ENCODE data around the gene MDGA2. TPM values are rescaled to one million over a fixed set of nuclear protein-coding genes. Genes with fewer than 3 reads are reported as not detected.

The MDGA2 gene
- total and polyA plus RNA-seq, 2 of the 8 experiments (the other 6 are each of a cell fraction or from before 2014, with no cell fraction given), result 0.11 to 0.69 TPM

DNA sequence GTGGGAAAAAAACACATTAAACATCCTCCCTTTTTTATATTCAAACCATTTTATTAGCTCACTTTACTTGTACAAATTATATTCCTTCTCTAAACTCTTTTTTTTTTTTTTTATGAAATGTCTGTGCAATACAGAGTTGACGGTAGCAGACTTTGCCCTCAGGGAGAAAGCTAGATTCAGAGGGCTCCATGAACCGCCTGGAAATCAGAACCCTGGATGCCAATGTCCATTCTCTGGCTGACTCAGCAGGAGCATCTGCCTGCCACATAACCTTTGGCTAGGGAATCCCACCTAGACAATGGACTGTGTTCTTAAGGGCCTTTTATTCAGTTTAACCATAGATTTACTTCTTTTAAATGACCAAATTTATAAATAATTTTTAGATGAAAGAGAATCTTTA is 467.0 kb downstream of the MDGA2 start (continued):
- TF ChIP-seq SIN3A (conservative IDR thresholded peaks at IDR 0.05 in 1 of 2, IDR thresholded peaks at IDR 0.05 in 1 of 2; ENCODE audit: low read depth in 1 of 2, low read length in 2 of 2) (no peak), RBBP5 (IDR thresholded peaks at IDR 0.05; ENCODE audit: borderline replicate concordance, low read depth, low read length) (no peak), BRCA1 (IDR thresholded peaks at IDR 0.05; ENCODE audit: low read depth, low read length) (no peak)

All from H1 (cell line).